Measurements from ENCODE around the gene HSF4.

Gene HSF4

DNA sequence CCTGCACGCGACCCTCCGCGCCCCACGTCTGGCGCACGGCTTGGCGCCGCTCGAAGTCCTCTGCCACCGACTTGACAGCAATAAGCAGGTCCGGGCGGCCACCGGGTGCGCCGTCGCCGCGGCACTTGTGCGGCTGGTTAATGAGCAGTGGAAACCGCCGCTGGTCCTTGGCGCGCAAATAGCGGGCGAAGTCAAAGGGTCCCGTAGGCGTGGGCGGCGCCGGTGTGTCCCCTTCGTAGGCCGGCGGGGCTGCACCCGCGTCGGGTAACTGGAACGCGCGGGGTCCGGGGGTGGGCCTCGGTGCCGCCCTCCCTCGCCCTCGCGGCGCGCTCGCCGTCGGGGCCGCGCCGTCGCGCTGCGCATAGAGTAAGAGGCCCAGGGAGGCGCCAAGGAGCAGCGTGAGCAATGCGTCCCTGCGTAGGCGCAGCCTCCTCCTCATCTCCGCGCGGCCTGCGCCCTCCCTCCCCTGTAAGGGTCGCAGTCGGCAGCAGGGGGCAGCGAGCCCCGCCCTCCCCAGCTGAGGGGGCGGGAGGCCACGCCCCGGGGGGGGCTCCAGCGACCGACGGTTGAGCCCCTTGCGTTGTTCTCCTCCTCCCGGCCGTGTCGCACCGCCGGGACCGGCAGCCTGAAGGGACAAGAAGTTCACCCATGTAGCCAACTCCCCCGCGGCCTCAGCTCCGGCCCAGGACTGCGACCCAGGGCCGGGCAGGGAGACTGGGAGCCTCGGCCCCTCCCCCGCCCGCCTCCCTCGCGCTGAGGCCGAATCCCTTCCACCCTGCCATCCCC lies 14.3 kb upstream of the HSF4 start:
- peak overlapping the region; percentile 72 for H3K4me3 ChIP-seq (ENCODE audit: low read depth, low read length)
- TF ChIP-seq, protein P1, sequence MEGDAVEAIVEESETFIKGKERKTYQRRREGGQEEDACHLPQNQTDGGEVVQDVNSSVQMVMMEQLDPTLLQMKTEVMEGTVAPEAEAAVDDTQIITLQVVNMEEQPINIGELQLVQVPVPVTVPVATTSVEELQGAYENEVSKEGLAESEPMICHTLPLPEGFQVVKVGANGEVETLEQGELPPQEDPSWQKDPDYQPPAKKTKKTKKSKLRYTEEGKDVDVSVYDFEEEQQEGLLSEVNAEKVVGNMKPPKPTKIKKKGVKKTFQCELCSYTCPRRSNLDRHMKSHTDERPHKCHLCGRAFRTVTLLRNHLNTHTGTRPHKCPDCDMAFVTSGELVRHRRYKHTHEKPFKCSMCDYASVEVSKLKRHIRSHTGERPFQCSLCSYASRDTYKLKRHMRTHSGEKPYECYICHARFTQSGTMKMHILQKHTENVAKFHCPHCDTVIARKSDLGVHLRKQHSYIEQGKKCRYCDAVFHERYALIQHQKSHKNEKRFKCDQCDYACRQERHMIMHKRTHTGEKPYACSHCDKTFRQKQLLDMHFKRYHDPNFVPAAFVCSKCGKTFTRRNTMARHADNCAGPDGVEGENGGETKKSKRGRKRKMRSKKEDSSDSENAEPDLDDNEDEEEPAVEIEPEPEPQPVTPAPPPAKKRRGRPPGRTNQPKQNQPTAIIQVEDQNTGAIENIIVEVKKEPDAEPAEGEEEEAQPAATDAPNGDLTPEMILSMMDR (IDR thresholded peaks at IDR 0.05; ENCODE audit: low read depth, low read length), result no peak

DNA sequence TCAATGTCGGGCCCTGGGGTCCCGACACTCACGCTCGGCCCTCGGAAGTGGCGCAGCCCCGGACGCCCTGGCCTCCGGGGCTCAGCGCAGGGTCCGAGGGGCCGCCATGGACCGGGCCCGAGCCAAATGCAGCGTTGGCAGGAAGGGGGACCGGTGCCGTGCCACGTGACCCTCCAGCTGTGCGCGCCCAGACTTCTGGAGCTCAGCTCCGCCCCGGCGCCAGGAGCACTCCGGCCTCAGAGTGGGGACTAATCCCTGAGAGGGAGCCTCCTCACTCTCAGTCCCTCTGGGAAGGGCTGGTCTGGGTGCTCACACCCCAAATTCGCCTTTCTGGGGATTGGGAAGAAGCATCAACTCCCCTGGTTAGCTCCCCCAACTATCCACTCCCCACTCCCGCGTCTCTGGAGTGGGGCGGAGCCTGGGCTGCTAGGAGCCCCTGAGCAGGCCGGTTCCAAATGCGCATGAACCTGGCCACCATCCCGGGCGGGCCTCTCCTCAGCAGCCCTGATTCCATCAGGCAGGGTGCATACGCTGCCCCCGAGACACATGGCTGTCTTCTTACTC lies 13.6 kb upstream of the HSF4 start, which contains the start of gene B3GNT9:
B3GNT9 (minus strand) TSS at position 166 of the 564 bp plus-strand sequence. CDS start 513 bp downstream, outside the sequence.
- peak within 1 kb of the TSS; percentile 72 for H3K4me3 ChIP-seq (ENCODE audit: low read depth, low read length)
- TF ChIP-seq, protein P1 (IDR thresholded peaks at IDR 0.05; ENCODE audit: low read depth, low read length), result no peak

DNA sequence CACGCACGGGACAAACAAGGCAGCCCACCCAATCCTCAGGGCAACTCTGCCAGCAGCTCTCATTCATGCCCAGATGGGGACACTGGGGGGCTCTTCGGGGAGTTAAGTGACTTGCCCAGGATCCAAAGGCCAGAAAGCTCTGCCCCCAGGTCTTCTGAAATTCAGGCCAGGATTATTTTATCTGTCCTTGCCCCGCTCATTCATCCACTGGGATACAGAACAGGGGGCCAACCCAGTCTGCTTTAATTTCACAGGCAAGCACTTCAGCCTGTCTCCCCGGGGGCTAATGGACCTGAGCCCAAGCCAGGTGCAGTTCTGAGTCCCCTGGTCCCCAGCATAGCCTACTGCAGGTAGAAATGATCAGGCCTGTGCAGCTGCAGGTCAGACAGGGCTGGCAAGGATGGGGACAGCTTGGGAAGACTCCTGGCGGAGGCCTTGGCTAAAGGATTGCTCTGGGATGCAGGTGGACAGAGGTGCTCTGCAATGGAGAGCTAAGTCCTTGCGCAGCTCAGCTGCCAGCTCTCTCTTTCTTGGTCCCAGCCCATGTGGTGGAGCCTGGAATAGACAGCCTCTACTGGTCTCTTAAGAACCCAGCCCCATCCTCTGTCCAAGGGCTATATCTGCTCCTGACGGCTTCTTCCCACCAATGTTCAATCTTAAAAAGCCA lies 13.0 kb upstream of the HSF4 start:
- TF ChIP-seq, protein P1 (IDR thresholded peaks at IDR 0.05; ENCODE audit: low read depth, low read length), result no peak
- H3K4me3 ChIP-seq (ENCODE audit: low read depth, low read length), result no peak overlapping the region

DNA sequence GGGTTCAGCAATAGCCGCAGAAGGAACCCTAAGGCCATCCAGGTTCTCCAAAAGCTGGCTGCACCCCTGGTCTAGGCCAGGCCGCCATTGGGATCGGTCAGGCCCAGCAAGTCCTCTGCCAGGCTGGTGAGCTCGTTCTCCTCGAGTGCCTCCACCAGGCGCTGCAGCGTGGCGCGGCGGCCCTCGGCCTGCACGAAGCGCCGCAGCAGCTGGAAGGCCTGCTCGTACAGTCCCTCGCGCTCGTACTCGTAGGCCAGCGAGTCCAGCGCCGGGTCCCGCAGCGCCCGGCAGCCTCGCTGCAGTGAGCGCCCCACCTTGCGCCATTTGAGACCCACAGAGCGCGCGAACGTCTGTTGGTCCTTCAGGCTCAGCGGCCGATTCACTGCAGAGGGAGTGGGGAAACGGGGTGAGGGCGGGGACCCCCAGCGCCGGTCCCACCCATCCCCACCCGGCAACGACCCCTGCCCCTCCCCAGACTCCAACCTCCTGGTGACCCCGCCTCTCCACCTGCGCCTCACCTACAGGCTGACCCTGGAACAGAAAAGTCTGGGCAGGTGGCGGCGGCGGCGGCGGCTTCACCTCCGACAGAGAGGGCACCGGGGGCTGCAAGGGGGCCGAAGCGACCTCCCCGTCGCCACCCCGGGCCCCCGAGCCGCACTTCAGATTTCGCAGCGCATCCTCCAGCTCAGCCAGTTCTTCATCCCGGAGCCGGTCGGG lies 9.8 kb upstream of the HSF4 start:
- TF ChIP-seq, protein P1 (IDR thresholded peaks at IDR 0.05; ENCODE audit: low read depth, low read length), result no peak
- H3K4me3 ChIP-seq (ENCODE audit: low read depth, low read length), result no peak overlapping the region

DNA sequence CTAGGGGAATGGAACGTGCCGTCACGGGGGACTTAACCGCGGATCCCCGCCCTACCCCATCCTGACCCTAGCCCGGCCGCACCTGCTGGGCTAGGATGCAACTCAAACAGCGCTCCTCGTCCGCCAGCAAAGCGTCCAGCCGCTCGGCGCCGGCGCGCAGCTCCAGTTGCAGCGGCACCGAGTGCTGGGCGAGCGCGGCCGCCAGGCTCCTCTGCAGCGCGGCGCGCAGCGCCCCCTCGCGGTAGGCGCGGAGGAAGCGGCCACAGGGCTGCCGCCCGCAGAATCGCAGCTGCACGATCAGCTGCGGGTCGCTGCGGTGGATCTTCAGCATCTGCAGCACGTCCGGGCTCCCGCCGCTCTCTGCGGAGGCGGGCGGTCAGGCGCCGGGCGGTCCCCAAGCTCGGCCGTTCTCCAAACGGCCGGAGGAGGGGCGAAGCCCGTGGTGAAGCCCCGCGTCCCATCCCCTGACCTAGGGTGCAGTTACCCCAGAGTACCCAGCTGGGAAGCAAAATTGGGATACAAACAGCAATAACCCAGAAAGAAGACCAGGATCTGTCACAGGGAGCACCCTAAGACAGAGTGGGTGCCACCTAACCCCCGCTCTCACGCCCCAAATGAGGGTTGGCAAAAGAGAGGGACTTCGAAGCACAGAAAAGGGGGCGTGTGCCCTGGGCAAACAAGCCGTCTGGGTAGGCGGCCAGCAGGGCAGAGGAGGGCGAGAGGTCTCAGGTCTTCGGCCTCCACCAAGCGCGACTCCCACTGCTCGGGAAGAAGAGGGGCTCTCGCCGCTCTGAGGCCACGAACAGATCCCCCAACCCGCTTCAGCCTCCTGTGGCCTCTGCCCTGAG lies 9.0 kb upstream of the HSF4 start:
- TF ChIP-seq, protein P1 (IDR thresholded peaks at IDR 0.05; ENCODE audit: low read depth, low read length), result peak; percentile 77
- H3K4me3 ChIP-seq (ENCODE audit: low read depth, low read length), result no peak overlapping the region

DNA sequence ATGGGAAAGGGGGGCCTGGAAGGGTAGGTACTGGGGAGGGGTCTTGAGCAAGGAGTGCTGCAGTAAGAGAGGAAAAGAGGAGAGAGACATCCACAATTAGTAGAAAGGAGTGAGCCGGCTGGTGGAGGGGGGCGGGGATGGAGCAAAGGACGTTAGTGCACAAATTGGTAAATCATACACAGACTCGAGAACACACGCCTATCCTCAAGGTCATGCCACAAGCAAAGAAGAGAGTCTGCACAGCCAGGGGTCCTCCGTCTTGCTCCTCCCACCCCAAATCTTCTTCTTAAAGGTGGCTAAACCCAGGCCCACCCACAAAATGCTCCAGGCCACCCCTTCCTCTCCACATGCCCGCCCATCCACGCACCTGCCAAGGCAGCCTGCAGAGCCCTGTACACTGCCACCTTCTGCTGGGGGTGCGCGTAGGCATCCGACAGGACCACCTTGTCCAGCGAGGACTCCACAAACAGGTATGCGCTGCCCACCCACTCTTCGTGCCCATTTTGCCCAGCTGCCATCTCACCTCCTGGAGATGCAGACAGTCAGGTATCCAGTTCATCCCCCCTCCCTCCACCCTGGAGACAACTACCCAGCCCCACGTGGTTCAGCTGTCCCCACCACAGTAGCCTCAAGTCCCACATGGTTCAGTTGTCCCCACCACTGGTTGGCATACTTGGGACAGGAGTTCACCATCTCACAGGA lies 8.3 kb upstream of the HSF4 start:
- TF ChIP-seq, protein P1 (IDR thresholded peaks at IDR 0.05; ENCODE audit: low read depth, low read length), result no peak
- H3K4me3 ChIP-seq (ENCODE audit: low read depth, low read length), result no peak overlapping the region

All from WI38 (cell line).